A549 treated with GW870086 at 1 μM for 4 hours (cell line): ENCODE data around the gene SPON2. TPM values are rescaled to one million over a fixed set of nuclear protein-coding genes. Genes with fewer than 3 reads are reported as not detected.

Source experiments
- total RNA-seq: library from RNA; stranded (reverse); fragments of 200-300 nt; extraction: Qiagen RNA extraction; gene quantifications from 5 replicates; pipeline ENCODE4 v1.2.3, GENCODE V29; 2022; ENCODE audit warnings: low read depth

SPON2 gene
- total RNA-seq, result 0.09 to 0.80 TPM (median 0.30 TPM) in 5 replicates

DNA sequence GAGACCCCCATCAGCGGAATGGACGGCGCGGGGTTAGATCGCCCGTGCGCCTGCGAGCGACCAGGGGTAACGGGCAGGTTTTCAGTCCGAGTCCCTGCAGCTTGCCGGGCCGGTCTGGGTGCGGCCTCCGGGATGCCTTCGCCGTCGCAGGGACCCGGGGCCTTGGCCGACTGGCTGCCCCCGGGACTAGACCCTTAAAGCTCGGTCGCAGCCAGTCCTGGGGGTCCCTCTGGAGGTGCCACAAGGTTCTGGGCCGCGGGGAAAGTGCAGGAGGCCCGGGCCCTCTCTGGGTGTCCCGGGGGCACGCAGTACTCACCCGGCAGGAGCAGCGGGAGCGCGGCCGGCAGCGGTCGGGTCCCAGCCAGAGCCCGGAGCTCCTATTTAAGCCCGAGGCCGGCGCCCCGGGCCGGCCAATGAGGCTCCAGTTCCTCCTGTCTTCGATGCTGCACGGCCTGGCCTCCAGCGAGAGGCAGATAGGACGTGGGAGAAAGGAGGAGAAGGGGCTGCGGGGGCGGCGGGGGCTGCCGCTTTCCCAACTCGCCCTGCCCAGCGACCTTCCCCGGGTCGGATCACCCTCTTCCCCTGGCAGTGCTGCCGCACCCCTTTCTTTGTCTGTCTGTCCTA lies at the start of gene SPON2:
Gene SPON2, minus strand, starts transcription at position 356 of the 624 bp plus-strand sequence.

Other genes with a start within 250 kb of the SPON2 start
- gene GAK, start 240.3 kb downstream of the SPON2 start, total RNA-seq, result 36.0 to 50.8 TPM (median 50.3 TPM) in 5 replicates
- 8.1 to 10.2 TPM (median 9.6 TPM) in 5 replicates for gene TMEM175, start 240.1 kb downstream of the SPON2 start, total RNA-seq
- 4.6 to 8.5 TPM (median 7.6 TPM) in 5 replicates for gene DGKQ, start 199.0 kb downstream of the SPON2 start, total RNA-seq
- 7.9 to 15.2 TPM (median 11.3 TPM) in 5 replicates for gene IDUA, start 185.5 kb downstream of the SPON2 start, total RNA-seq
- gene SLC26A1, start 179.2 kb downstream of the SPON2 start, total RNA-seq, result 0.14 to 0.27 TPM (median 0.23 TPM) in 5 replicates
- 15.5 to 22.5 TPM (median 18.9 TPM) in 5 replicates for gene FGFRL1, start 161.0 kb downstream of the SPON2 start, total RNA-seq
- gene RNF212, start 59.0 kb downstream of the SPON2 start, total RNA-seq, result 1.8 to 3.5 TPM (median 2.7 TPM) in 5 replicates
- 75.9 to 88.1 TPM (median 82.0 TPM) in 5 replicates for gene CTBP1, start 76.5 kb upstream of the SPON2 start, total RNA-seq
- 53.9 to 62.0 TPM (median 60.1 TPM) in 5 replicates for gene MAEA, start 117.3 kb upstream of the SPON2 start, total RNA-seq
- gene UVSSA, start 174.6 kb upstream of the SPON2 start, total RNA-seq, result 3.2 to 5.3 TPM (median 4.4 TPM) in 5 replicates
- not detected in 5 replicates for gene NKX1-1, start 233.9 kb upstream of the SPON2 start, total RNA-seq